Measurements from ENCODE around the gene SP140. TPM values are rescaled to one million over a fixed set of nuclear protein-coding genes. Genes with fewer than 3 reads are reported as not detected.

Gene SP140
- total and polyA plus RNA-seq, 2 of the 8 experiments (the other 6 are each of a cell fraction or from before 2014, with no cell fraction given) = 0.23 to 1.3 TPM

GRCh38 chr2:230360028-230360427 is 134.5 kb downstream of the SP140 start:
- no peaks in the 10 kb centered on the region for H3K27me3 ChIP-seq (replicated peaks in 1 of 4; ENCODE audit: control insufficient read depth in 3 of 4, extremely low read depth in 1 of 4, insufficient read depth in 3 of 4, low read length in 3 of 4)
- no peak overlapping the region for H4K5ac ChIP-seq (ENCODE audit: insufficient read length, low read depth, low read length)
- no peak overlapping the region for H2BK5ac ChIP-seq (ENCODE audit: low read depth, low read length)
- no peaks in the 10 kb centered on the region for H3K36me3 ChIP-seq (ENCODE audit: control insufficient read depth in 2 of 4, insufficient read depth in 4 of 4, low read length in 3 of 4)
- H3K23me2 ChIP-seq (ENCODE audit: low read depth, low read length) = no peaks in the 10 kb centered on the region
- H3K9ac ChIP-seq (replicated peaks in 1 of 4; ENCODE audit: extremely low read depth in 1 of 4, low read depth in 3 of 4, low read length in 3 of 4) = no peak overlapping the region
- no peak overlapping the region for H4K8ac ChIP-seq (ENCODE audit: extremely low read depth, insufficient read depth, low read length)
- peaks cover 0 to 6% of the 10 kb centered on the region in 2 experiments; a peak in 1 of 4 replicates for H3K9me3 ChIP-seq (ENCODE audit: insufficient read depth in 2 of 2, low read depth in 1 of 2, low read length in 1 of 2)
- DNase-seq (ENCODE audit: low read depth in 1 of 2, low spot score in 2 of 2) = no peak
- no peak overlapping the region for H3K56ac ChIP-seq (replicated peaks; ENCODE audit: insufficient read length, low read depth, low read length)
- H4K20me1 ChIP-seq (replicated peaks in 1 of 2; ENCODE audit: control insufficient read depth in 1 of 2, insufficient read depth in 2 of 2, low read length in 2 of 2) = no peaks in the 10 kb centered on the region
- H2BK20ac ChIP-seq (ENCODE audit: low read length) = no peak overlapping the region
- H3K4me2 ChIP-seq (ENCODE audit: insufficient read depth in 1 of 2, low read depth in 2 of 2, low read length in 2 of 2) = no peak overlapping the region
- no peak overlapping the region for H3K18ac ChIP-seq (ENCODE audit: extremely low read depth, low read length)
- H3K4me3 ChIP-seq (ENCODE audit: extremely low read depth in 1 of 4, insufficient read depth in 2 of 4, low read depth in 3 of 4, low read length in 4 of 4) = no peak overlapping the region
- TF ChIP-seq SIRT6 (IDR thresholded peaks at IDR 0.05; ENCODE audit: low read length) (no peak), TAF1 (IDR thresholded peaks at IDR 0.05; ENCODE audit: low read depth, low read length) (no peak), GTF2F1 (IDR thresholded peaks at IDR 0.05; ENCODE audit: borderline replicate concordance, low read depth, low read length) (no peak), HDAC6 (IDR thresholded peaks at IDR 0.05; ENCODE audit: low read depth, low read length) (no peak), CTCF (IDR thresholded peaks at IDR 0.05; ENCODE audit: control extremely low read depth in 1 of 3, insufficient read depth in 1 of 3, low read depth in 1 of 3, low read length in 3 of 3) (no peak), POU5F1 (IDR thresholded peaks at IDR 0.05; ENCODE audit: low read depth, low read length) (no peak), TCF12 (IDR thresholded peaks at IDR 0.05; ENCODE audit: low read depth, low read length) (no peak), CTBP2 (IDR thresholded peaks at IDR 0.05; ENCODE audit: borderline replicate concordance, insufficient read depth, insufficient read length, low read length) (no peak), CHD2 (IDR thresholded peaks at IDR 0.05; ENCODE audit: low read length) (no peak), EZH2 (IDR thresholded peaks at IDR 0.05; ENCODE audit: low read depth, low read length, severe bottlenecking) (no peak), YY1 (IDR thresholded peaks at IDR 0.05; ENCODE audit: low read depth, low read length) (no peak), KDM5A (IDR thresholded peaks at IDR 0.05; ENCODE audit: low read length) (no peak)
- H3K27ac ChIP-seq (ENCODE audit: low read depth, low read length) = no peak overlapping the region
- WGBS, 2 experiments (ENCODE audit: extremely low coverage in 1 of 2, insufficient coverage in 1 of 2, insufficient read length in 1 of 2, insufficient replicate concordance in 2 of 2, low coverage in 1 of 2, low lambda C conversion rate in 2 of 2, missing lambda C conversion rate in 1 of 2) = 93% methylated on average over 1 of the region's 1 CpG; no CpG with 5 or more reads in 1 of the 2 experiments
- H2BK15ac ChIP-seq (ENCODE audit: low read length) = no peak overlapping the region
- no peak overlapping the region for H2BK120ac ChIP-seq (replicated peaks; ENCODE audit: low read depth, low read length)
- H3K4ac ChIP-seq (replicated peaks; ENCODE audit: insufficient read length, low read depth, low read length) = no peak overlapping the region
- no peaks in the 10 kb centered on the region for H3K79me2 ChIP-seq (ENCODE audit: control insufficient read depth in 1 of 2, insufficient read depth in 2 of 2, low read length in 2 of 2)
- H2BK12ac ChIP-seq (ENCODE audit: low read depth, low read length) = no peak overlapping the region
- ChIA-PET CTCF (ENCODE audit: partially characterized antibody) (no interaction called here), POLR2A (ENCODE audit: partially characterized antibody) (no interaction called here)
- H3K23ac ChIP-seq (ENCODE audit: insufficient read length) = no peak overlapping the region
- H2AFZ ChIP-seq (ENCODE audit: low read length) = no peak overlapping the region
- no peak overlapping the region for H2AK5ac ChIP-seq (ENCODE audit: low read depth, low read length)
- no peak overlapping the region for H4K91ac ChIP-seq (replicated peaks; ENCODE audit: insufficient read length, low read length)
- FAIRE-seq = no peak
- H3K4me1 ChIP-seq (replicated peaks in 1 of 4; ENCODE audit: control insufficient read depth in 3 of 4, insufficient read depth in 4 of 4, low read length in 3 of 4) = no peaks in the 10 kb centered on the region
- H3K14ac ChIP-seq (ENCODE audit: insufficient read length) = no peak overlapping the region
- no peaks in the 10 kb centered on the region for H3K79me1 ChIP-seq (ENCODE audit: low read depth, low read length)
